NCI-H187 treated with DMSO at 0.1 percent for 48 hours (cell line): ENCODE results near the gene STRBP.

Experiments used
- DNase-seq: peaks from one replicate; lab custom pipeline; 2025; lab: John Stamatoyannopoulos, UW

The STRBP gene

DNA sequence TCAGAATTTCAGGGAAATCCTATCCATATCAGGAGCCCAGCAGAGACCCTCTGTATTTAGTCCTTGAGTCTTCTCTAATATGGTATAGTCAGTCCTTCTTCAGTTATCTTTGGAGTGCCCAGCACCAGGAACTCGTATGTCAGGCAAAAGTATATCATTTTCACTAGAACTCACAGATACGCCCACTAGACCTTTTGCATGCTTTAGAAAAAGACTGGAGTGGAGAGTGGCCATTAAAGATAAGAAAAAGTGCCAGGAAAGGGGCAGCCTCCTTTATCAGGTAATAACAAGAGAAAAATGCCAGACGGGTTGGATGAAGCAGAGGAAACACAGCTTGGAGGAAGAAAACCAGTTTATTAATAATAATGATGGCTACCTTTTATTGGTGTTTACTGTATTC is 171.4 kb downstream of the STRBP start:
- DNase-seq = no peak

DNA sequence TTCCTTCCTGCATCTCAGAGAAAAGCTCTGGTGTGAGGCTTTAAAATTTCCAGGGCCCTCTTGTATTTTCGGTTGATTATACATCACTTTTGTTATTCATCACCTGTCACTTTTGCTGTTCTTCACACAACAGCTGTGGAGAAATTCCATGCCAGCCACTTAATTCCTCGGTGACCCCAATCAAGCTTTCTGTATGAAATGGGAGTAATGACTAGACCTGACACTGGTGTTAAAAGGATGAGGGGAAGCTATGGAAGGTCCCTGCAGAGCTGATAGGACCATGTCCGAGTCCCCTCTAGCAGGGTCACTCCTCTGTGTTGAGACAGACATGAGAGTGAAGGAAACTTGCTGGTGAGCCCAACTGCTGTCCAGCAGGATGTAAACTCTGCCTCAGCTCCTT is 175.2 kb downstream of the STRBP start:
- DNase-seq = no peak

- DNase-seq = no peak
These were observed 176.9 kb downstream of the STRBP start for GRCh38 chr9:123091459-123091858.

GRCh38 chr9:123090956-123091355 is 177.4 kb downstream of the STRBP start:
- no peak for DNase-seq

DNA sequence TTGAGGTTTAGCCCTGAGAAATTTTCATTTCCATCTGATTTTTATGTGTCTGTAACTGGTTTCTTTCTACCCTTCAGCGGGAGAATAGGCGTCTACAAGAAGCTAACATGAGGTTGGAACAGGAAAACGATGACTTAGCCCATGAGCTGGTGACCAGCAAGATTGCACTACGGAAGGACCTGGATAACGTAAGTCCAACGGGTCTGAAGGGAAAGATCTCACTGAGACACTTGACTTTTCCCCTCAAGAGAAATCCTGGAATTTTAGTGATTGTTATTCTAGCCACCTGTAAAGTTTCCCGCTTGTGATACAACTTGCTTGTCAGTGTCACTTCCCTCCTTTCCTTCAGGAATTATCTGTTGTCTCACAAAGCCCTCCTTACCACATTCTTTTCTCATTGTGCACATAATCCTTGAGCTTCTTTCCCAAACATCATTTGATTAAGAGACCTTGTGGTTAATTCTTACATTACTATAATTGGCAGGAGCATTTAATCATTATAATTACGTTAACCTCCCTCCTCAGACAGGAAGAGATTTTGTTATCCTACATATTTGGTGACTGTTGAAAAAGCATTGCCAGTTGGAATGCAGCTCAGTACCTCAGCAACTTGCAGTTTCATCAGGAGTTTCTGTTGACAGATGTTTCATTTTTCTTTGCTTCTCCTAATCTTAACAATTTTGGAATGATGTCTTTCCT is 178.0 kb downstream of the STRBP start:
- no peak for DNase-seq

DNA sequence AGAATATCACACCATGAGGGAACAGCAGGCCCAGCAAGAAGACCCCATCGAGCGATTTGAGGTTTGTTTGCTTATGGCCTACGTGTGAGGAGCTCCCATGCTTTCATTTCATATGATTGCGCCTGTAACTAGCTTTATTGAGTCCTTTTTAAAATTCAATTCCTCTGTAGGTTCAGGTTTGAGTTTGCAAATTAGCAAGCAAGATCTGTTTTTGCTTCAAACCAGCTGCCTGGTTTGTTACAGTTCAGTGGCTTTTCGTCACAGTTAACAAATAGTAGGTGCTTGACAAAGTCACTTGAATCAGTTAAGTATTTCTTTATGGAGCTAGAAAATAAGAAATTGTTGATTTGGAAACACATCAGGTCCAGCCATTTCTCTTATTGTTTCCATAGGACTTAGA is 178.6 kb downstream of the STRBP start:
- no peak for DNase-seq

- DNase-seq = no peak
These were observed 179.3 kb downstream of the STRBP start for GRCh38 chr9:123089040-123089439.

DNA sequence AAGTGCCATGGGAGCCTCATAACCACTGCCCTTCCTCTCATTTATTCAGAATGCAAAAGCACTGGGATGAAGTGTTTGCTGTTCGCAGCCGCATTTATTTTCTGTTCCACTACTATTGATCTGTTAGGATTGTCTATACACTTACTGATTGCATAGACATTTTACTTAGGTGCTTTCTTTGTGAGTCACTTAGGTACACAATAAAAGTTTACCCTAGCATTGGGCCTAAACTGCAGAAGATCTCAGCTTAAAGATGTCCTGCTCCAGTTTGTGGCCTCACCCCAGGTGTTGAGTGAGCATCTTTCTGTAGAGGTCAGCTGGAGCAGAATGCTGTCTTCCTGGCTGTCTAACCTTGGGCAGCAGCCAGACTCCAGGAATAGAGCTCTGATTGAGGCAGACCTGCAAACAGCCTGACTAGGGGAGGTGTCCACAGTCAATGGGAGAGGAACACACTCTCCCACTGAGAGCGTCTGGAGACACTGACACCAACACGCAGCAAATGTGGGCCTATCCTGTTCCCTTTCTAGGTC is 181.0 kb downstream of the STRBP start:
- no peak for DNase-seq

DNA sequence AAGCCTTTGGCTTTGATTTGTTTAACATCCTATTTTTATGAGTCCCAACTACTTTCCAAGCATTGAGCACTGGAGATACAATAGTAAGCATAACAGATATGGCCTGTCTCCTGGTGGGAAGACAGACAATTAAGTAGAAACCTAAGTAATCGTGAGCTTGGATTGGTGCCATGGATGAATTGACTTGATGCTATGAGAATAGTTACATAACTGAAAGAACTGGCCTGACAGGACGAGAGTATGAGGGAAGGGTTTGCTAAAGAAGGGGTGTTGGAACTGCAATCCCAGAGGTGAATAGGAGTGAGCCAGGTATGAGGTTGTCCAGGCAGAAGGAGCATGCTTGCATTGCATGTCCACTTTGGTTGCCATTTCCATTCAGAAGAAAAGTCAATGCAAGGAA is 182.5 kb downstream of the STRBP start:
- DNase-seq = no peak

DNA sequence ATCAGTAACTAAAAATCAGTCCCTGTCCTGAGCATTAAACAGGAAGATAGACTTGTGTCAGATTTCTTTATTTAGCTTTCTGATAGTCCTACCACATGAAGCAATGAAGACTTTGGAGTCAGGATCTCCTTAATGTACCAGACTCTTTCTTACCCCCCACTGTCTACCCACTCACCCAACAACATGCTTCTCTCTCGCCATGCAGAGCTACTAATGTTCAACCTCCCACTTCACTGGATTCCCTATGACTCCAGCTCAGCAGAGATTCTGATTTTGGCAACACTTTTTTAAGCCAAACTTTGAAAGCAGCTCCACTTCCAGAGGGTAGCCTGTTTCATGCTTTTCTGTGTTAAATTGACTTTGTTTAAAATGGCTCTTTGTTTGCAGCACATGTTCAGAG is 184.1 kb downstream of the STRBP start:
- DNase-seq = no peak

- DNase-seq = no peak
These were observed 184.7 kb downstream of the STRBP start for GRCh38 chr9:123083680-123084079.

- no peak for DNase-seq
These were observed 186.6 kb downstream of the STRBP start for GRCh38 chr9:123081824-123082223.

DNA sequence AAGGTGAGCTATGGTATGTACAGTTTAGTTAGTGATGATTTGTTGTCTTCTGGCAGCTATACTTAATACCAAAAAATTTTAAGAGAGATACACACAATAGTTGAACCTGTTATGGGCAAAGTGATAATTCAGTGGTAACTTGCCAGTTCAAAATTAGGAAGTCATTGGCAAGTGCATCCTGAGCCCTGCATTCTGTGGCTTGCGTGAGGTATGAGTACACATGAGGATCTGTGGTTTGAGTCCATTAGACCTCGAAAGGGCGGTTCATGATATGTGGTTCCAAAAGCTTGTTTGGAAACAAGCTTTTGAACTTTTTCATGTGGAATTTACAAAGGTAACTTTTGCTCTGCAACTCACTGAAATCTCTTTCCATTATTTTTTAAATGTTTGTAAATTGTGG is 187.9 kb downstream of the STRBP start:
- DNase-seq = no peak

DNA sequence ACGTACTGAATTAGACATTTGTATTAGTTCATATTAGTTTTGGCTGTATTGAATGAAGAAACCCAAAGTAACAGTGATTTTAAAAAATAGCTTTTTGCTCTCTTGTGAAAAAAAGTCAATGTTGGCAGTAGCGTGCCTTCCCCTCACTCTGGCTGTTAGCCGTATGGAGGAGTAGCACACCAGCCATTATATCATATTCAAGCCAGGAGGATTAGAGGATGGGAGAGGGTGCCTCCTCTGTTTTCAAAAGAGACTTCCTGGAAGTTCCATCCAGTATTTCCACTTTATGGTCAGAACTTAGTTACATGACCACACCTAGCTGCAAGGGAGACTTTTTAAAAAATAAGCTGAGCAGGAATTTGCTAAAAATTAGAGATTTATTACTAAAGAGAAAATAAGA is 193.8 kb downstream of the STRBP start:
- no peak for DNase-seq

GRCh38 chr9:123073991-123074422 is 194.4 kb downstream of the STRBP start:
- no peak for DNase-seq

DNA sequence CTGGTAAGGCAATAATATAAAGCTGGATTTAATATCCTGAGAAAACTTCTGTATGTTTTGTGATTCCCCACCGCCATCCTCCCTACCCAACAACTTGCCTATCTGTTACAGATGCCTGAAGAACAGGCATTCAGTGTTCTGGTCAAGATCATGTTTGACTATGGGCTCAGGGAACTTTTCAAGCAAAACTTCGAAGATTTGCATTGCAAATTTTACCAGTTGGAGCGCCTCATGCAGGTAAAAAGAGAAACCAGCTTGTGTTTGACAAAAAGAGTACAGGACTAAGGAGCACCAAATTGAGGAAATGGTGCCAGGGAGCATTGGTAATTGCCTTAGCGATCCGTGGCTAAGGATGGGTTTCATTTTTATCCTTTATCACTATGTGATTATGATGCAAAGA is 194.9 kb downstream of the STRBP start:
- no peak for DNase-seq

- no peak for DNase-seq
These were observed 195.9 kb downstream of the STRBP start for GRCh38 chr9:123072407-123072995.
